C4-2B (cell line): ENCODE results near the gene TMEM40.

Experiments used
- H3K27ac ChIP-seq: fragments of 450-650 bp; 2 replicates; pipeline ENCODE4 v1.5.1; 2017
- ZFX ChIP-seq: fragments of 450-650 bp; IDR thresholded peaks from 2 replicates; pipeline ENCODE4 v1.6.1; 2017
- TF ChIP-seq, protein P1 (sequence below): fragments of 450-650 bp; conservative IDR thresholded peaks from 2 replicates; pipeline ENCODE4 v1.5.1; 2017; ENCODE audit warnings: mild to moderate bottlenecking

Gene TMEM40

DNA sequence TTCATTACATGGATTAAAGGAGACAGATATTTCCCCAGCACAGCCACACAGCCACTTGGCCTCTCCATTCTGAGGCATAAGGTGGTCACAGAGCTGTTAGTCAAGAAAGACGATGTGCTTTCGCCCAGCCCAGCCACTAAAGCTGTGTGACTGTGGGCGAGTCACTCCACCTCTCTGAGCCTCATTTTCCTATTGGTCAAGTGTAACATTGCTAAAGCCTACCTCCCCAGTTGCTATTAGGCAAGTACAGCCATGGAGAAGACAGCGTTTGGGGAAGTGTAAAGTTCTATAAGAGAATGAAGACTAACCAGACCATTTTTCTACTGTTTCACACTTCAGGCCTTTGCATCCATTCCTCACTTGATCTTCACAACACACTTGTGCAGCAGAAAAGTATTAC is 24.1 kb downstream of the TMEM40 start:
- H3K27ac ChIP-seq = no peak overlapping the region
- TF ChIP-seq ZFX = no peak
- TF ChIP-seq, protein P1, sequence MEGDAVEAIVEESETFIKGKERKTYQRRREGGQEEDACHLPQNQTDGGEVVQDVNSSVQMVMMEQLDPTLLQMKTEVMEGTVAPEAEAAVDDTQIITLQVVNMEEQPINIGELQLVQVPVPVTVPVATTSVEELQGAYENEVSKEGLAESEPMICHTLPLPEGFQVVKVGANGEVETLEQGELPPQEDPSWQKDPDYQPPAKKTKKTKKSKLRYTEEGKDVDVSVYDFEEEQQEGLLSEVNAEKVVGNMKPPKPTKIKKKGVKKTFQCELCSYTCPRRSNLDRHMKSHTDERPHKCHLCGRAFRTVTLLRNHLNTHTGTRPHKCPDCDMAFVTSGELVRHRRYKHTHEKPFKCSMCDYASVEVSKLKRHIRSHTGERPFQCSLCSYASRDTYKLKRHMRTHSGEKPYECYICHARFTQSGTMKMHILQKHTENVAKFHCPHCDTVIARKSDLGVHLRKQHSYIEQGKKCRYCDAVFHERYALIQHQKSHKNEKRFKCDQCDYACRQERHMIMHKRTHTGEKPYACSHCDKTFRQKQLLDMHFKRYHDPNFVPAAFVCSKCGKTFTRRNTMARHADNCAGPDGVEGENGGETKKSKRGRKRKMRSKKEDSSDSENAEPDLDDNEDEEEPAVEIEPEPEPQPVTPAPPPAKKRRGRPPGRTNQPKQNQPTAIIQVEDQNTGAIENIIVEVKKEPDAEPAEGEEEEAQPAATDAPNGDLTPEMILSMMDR = no peak

DNA sequence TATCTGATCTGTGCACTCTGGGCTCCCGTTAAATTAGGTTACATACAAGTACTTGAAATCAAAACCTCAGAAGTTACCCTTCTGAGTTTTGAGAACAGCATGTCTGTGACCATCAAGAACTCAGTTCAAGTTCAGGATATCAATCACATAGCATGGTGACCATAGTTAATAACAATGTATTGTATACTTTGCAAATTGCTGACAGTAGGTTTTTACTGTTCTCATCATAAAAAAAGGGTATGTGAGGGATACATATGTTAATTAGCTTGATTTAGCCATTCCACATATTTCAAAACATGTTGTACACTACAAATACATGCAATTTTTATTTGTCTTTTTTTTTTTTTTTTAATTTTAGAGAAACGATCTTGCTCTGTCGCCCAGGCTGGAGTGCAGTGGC is 25.5 kb downstream of the TMEM40 start:
- H3K27ac ChIP-seq = no peak overlapping the region
- TF ChIP-seq, protein P1 = no peak
- TF ChIP-seq ZFX = no peak

DNA sequence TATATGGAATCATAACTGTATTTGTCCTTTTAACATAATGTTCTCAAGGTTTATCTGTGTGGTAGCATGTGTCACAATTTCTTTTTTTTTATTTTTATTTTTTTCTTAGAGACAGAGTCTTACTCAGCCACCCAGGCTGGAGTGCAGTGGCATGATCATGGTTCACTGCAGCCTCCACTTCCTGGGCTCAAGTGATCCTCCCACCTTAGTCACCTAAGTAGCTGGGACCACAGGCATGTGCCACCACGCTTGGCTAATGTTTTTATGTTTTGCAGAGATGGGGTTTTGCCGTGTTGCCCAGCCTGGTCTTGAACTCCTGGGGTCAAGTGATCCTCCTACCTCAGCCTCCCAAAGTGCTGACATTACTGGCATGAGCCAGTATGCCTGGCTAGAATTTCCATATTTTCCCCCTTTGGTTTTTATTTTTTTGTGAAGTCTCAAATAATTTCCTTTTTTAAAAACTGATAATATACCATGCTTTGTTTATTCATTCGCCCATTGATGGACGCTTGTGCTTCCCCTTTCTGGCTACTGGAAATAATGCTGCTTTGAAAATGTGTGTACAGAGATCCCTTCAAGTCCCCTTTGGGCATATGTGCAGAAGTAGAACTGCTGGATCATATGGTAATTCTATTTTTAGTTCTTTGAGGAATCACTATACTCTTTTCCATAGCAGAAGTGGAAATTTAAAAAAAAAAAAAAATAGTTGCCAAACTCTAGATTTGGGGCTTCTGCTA is 28.4 kb downstream of the TMEM40 start:
- H3K27ac ChIP-seq = no peak overlapping the region
- TF ChIP-seq ZFX = no peak
- TF ChIP-seq, protein P1 = no peak

DNA sequence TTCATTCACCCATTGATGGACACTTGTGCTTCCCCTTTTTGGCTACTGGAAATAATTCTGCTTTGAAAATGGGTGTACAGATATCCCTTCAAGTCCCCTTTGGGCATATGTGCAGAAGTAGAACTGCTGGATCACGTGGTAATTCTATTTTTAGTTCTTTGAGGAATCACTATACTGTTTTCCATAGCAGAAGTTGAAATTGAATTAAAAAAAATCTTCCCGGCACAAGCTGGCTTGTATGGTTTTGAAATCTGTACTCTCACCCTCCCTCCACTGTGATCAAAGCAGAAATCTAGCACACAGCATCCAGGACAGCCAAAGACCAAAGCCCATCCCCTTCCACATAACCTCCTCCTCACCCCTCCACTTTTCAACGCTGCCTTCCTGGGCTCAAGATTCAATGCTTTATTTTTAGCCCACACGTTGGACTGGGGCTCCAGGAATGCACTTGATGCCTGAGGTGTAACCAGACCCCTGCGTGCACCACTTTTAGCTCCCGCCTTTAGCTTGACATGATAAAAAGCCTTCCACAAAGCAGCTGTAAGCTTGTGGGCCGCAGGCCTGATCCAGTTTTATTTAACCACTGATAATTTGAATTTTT is 29.9 kb downstream of the TMEM40 start:
- no peak overlapping the region for H3K27ac ChIP-seq
- TF ChIP-seq ZFX = no peak
- TF ChIP-seq, protein P1 = no peak

DNA sequence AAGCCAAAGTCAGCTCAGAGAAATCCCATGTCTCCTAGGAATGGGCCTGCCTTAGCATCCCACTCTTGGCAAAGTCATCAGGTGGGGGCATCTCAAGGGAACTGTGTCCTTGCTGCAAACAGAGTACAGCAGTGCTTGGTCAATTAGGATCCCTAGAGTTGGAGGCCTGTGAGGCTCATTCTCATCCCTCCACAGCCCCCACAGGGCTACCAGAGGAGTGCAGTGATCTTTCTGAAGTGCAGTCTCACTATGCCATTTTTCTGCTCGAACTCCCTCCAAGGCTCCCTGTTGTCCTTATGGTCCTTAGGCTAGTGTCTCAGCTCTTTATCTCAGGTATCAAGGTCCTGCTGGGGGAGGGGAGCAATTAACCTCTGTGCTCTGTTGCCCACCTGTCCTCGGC is 31.1 kb downstream of the TMEM40 start:
- TF ChIP-seq ZFX = no peak
- TF ChIP-seq, protein P1 = no peak
- no peak overlapping the region for H3K27ac ChIP-seq

DNA sequence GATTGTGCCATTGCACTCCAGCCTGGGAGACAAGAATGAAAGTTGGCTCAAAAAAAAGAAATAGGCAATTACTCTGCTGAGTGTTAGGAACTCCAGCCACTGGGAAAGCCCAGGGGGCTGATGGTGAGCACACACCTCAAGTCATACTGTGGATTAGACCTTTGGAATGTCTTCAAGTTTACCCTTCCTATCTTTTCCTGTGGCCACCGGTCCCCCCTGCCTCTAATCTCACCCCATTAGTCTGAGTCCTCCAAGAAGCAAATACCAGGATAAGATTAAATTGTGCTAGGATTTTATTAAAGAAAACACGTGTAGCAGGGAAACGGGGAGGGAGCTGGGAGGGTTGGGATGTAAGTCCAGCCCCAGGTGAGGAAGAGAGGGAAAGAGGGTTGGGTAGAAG is 31.6 kb downstream of the TMEM40 start:
- TF ChIP-seq, protein P1 = no peak
- TF ChIP-seq ZFX = no peak

DNA sequence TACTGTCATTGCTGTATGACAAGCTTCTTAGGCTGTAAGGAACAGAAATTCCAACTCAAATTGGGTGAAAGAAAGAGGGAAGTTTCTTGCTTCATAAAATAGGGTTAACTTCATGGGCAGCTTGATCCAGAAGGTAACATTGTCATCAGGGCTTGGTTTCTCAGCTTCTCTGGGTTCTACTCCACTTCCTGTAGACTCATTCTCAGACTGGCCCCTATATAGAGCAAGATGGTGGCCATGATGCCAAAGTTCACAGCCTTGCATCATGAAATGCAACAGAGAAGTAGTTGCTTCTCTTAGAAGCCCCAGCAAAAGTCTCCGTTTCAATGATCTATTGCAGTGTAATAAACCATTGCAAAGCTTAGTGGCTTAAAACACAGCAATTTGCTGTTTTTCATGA is 33.6 kb downstream of the TMEM40 start:
- no peak for TF ChIP-seq ZFX
- TF ChIP-seq, protein P1 = no peak
- H3K27ac ChIP-seq = no peak overlapping the region

More for the DNA sequence above, 31.6 kb downstream of the TMEM40 start:
- no peak overlapping the region for H3K27ac ChIP-seq
